Measurements from ENCODE around the gene ALS2.

The ALS2 gene

GRCh38 chr2:201715459-201715858 is 65.3 kb downstream of the ALS2 start:
- TF ChIP-seq CTCF (IDR thresholded peaks at IDR 0.05), result no peak
- no peak overlapping the region for H2AFZ ChIP-seq

GRCh38 chr2:201712726-201713125 is 68.0 kb downstream of the ALS2 start:
- H3K4me1 ChIP-seq, result no peaks in the 10 kb centered on the region
- no peak overlapping the region for H3K9ac ChIP-seq
- no peaks in the 10 kb centered on the region for H3K79me2 ChIP-seq
- H3K36me3 ChIP-seq (ENCODE audit: control insufficient read depth, insufficient read depth, low read length), result no peaks in the 10 kb centered on the region
- H3K4me3 ChIP-seq (ENCODE audit: low read depth, low read length), result no peak overlapping the region
- H3K4me2 ChIP-seq (ENCODE audit: low read length), result no peak overlapping the region
- no peak overlapping the region for H3K27ac ChIP-seq
- H3K27me3 ChIP-seq (ENCODE audit: control insufficient read depth, insufficient read depth, low read length), result no peaks in the 10 kb centered on the region
- no peaks in the 10 kb centered on the region for H3K9me3 ChIP-seq (ENCODE audit: control insufficient read depth, low read length)
- no peak overlapping the region for H2AFZ ChIP-seq
- no peak for TF ChIP-seq CTCF (IDR thresholded peaks at IDR 0.05)

More at GRCh38 chr2:201715459-201715858, 65.3 kb downstream of the ALS2 start:
- Histone ChIP-seq H3K27ac (no peak overlapping the region), H3K4me1 (no peaks in the 10 kb centered on the region), H3K4me3 (ENCODE audit: low read depth, low read length) (no peak overlapping the region), H3K9me3 (ENCODE audit: control insufficient read depth, low read length) (no peaks in the 10 kb centered on the region), H3K9ac (no peak overlapping the region), H3K4me2 (ENCODE audit: low read length) (no peak overlapping the region), H3K79me2 (no peaks in the 10 kb centered on the region), H3K36me3 (ENCODE audit: control insufficient read depth, insufficient read depth, low read length) (no peaks in the 10 kb centered on the region), H3K27me3 (ENCODE audit: control insufficient read depth, insufficient read depth, low read length) (no peaks in the 10 kb centered on the region)

GRCh38 chr2:201709747-201710146 is 71.0 kb downstream of the ALS2 start:
- no peaks in the 10 kb centered on the region for H3K36me3 ChIP-seq (ENCODE audit: control insufficient read depth, insufficient read depth, low read length)
- TF ChIP-seq CTCF (IDR thresholded peaks at IDR 0.05), result no peak
- H3K9ac ChIP-seq, result no peak overlapping the region

GRCh38 chr2:201709049-201709448 is 71.7 kb downstream of the ALS2 start:
- no peaks in the 10 kb centered on the region for H3K27me3 ChIP-seq (ENCODE audit: control insufficient read depth, insufficient read depth, low read length)
- H3K9me3 ChIP-seq (ENCODE audit: control insufficient read depth, low read length), result no peaks in the 10 kb centered on the region
- H3K4me1 ChIP-seq, result no peaks in the 10 kb centered on the region
- no peak for TF ChIP-seq CTCF (IDR thresholded peaks at IDR 0.05)
- no peak overlapping the region for H3K27ac ChIP-seq
- H3K9ac ChIP-seq, result no peak overlapping the region
- no peak overlapping the region for H3K4me2 ChIP-seq (ENCODE audit: low read length)
- no peak overlapping the region for H2AFZ ChIP-seq
- H3K36me3 ChIP-seq (ENCODE audit: control insufficient read depth, insufficient read depth, low read length), result no peaks in the 10 kb centered on the region
- no peak overlapping the region for H3K4me3 ChIP-seq (ENCODE audit: low read depth, low read length)
- no peaks in the 10 kb centered on the region for H3K79me2 ChIP-seq

More at GRCh38 chr2:201709747-201710146, 71.0 kb downstream of the ALS2 start:
- Histone ChIP-seq H3K27me3 (ENCODE audit: control insufficient read depth, insufficient read depth, low read length) (no peaks in the 10 kb centered on the region), H2AFZ (no peak overlapping the region), H3K4me2 (ENCODE audit: low read length) (no peak overlapping the region), H3K4me3 (ENCODE audit: low read depth, low read length) (no peak overlapping the region), H3K79me2 (no peaks in the 10 kb centered on the region), H3K27ac (no peak overlapping the region), H3K4me1 (no peaks in the 10 kb centered on the region), H3K9me3 (ENCODE audit: control insufficient read depth, low read length) (no peaks in the 10 kb centered on the region)

- Histone ChIP-seq H3K4me1 (no peaks in the 10 kb centered on the region), H3K4me3 (ENCODE audit: low read depth, low read length) (no peak overlapping the region), H3K27me3 (ENCODE audit: control insufficient read depth, insufficient read depth, low read length) (no peaks in the 10 kb centered on the region), H3K9ac (no peak overlapping the region), H2AFZ (no peak overlapping the region), H3K27ac (no peak overlapping the region), H3K79me2 (no peaks in the 10 kb centered on the region), H3K36me3 (ENCODE audit: control insufficient read depth, insufficient read depth, low read length) (no peaks in the 10 kb centered on the region), H3K9me3 (ENCODE audit: control insufficient read depth, low read length) (no peaks in the 10 kb centered on the region), H3K4me2 (ENCODE audit: low read length) (no peak overlapping the region)
- TF ChIP-seq CTCF (IDR thresholded peaks at IDR 0.05), result no peak
Observed at GRCh38 chr2:201707753-201708152, 73.0 kb downstream of the ALS2 start.
